GM21723 (cell line): ENCODE data around the gene CPED1.
"Not testable (repeated sequence)": the region's sequence is repeated elsewhere in the genome, so short reads cannot be mapped to it uniquely, and the experiment has no call there.

ENCODE experiments used
- ATAC-seq: cut with Tn5 transposase; IDR thresholded peaks from one replicate; pipeline ENCODE4 v1.9.1; 2021; ENCODE audit warnings: mild to moderate bottlenecking, moderate library complexity; ENCODE audit not compliant: unreplicated experiment

The CPED1 gene

DNA sequence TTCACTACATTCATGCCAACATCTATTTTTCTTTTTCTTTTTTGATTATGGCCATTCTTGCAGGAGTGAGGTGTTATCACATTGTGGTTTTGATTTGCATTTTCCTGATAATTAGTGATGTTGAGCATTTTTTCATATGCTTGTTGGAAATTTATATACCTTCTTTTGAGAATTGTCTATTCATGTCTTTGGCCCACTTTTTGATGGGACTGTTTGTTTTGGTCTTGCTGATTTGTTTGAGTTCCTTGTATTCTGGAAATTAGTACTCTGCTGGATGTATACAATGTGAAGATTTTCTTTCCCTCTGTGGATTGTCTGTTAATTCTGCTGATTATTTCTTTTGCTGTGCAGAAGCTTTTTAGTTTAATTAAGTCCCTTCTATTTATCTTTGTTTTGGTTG lies 48.3 kb downstream of the CPED1 start:
- not testable (repeated sequence) for ATAC-seq

DNA sequence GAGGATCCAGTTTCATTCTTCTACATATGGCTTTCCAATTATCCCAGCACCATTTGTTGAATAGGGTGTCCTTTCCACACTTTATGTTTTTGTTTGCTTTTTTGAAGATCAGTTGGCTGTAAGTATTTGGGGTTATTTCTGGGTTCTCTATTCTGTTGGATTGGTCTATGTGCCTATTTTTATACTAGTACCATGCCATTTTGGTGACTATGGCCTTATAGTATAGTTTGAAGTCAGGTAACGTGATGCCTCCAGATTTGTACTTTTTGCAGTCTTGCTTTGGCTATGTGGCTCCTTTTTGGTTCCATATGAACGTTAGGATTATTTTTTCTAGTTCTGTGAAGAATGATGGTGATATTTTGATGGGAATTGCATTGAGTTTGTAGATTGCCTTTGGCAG lies 48.8 kb downstream of the CPED1 start:
- ATAC-seq, result not testable (repeated sequence)

GRCh38 chr7:121037957-121038716 lies 49.6 kb downstream of the CPED1 start:
- no peak for ATAC-seq

GRCh38 chr7:121038717-121039509 lies 50.4 kb downstream of the CPED1 start:
- ATAC-seq, result no peak

DNA sequence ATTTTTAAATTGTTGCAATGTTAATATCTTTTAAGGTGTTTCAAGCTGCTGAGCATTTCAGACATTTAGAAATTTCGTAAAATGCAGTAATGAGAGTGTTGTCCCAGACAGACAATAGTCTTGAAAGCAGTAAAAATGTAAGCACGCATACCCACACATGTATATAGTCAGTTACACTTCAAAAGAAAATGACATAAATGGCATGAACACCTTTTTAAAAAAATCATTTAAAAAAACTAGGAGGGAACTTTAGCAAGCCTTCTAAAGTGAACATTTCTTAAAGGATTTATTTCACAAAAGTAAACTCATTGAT lies 51.0 kb downstream of the CPED1 start:
- ATAC-seq, result no peak

DNA sequence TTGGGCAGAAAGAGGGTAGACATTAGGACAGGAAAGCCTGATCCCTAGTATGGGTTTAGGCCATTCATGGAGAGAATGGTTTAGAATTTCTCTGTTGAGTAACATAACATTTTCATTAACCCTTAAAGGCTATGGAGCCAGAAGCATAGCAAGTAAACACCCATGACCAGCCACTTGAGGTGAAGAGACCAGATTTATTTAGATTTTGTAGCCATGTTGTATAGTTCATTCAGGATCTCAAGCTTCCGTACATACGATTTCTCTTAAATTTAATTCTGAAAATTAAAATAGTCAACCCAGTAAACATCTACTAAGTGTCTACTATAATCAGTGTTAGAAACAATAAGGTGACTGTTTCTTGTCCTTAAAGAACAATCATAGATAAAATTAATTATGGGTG lies 51.5 kb downstream of the CPED1 start:
- ATAC-seq, result no peak

GRCh38 chr7:121041516-121042148 lies 53.1 kb downstream of the CPED1 start:
- no peak for ATAC-seq

- no peak for ATAC-seq
Observed at GRCh38 chr7:121042195-121042594, 53.7 kb downstream of the CPED1 start.

GRCh38 chr7:121042899-121043298 lies 54.4 kb downstream of the CPED1 start:
- ATAC-seq, result no peak

DNA sequence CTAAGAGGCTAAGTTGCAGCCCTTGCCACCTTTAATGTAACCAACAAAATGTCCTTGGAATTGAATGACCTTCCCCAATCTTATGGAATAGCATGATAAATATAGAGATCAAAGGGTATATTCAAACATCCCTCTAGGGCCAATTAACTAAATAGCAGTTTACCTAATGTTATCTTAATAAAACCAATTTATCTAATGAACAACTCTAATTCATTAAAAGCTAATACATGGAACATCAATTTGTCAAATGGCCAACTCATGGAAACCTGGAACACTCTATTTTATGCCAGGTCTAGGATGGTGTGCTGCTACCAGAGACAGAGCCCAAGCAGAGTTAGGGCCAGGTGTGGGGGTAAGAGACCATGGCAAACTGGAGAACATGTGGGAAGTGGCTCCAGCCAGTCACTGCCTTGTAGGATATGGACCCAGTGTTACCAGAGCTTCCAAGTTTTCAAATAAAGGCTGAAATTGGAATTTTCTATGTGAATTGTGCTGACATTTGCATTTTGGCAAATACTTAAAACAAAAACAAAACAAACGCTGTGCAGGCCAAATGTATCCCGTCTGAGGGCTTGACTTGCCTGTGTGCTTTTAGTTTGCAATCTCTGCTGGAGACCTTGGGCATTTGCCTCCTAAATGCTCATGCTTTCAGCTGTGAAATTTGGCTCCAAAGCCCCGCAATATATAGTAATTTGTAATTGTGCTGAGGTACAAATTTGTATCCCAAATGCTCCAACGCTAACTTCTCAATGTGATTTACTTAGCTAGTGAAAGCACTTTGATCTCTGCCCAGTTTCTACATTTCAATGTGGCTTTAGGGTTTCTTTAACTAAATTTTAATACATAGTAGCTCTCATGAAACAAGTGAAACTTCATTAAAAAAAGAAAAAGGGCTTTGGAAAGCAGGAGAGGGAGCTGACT lies 55.1 kb downstream of the CPED1 start:
- no peak for ATAC-seq

- ATAC-seq, result no peak
Observed at GRCh38 chr7:121045090-121045489, 56.6 kb downstream of the CPED1 start.

GRCh38 chr7:121046009-121046408 lies 57.5 kb downstream of the CPED1 start:
- no peak for ATAC-seq

DNA sequence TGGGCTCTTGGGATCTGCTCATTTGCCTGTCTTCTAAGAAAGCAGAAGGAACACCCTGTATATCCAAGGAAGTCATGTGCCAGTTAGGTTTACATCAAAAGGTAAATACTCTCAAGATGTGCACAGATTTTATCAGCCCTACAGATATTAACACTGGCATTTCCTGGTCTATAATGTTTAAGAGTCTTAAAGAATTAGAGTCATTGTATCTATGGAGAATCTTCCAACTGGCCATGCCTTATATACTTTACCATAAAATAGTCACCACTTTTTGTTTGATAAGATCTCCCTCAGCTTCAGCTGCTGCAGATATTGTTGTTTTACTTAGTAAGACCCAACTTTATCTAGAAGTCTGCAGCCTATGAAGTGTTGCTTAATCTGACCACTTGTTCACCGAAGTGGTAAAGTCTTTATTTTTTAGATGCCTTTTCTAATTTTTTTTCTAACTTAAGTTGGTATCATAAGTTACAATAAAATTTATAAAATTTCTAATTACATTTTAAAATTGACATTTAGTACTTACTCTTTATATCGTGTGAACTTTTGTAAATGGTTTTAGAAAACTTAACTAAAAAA lies 58.5 kb downstream of the CPED1 start:
- ATAC-seq, result no peak

- ATAC-seq, result no peak
Observed at GRCh38 chr7:121048195-121048594, 59.7 kb downstream of the CPED1 start.

DNA sequence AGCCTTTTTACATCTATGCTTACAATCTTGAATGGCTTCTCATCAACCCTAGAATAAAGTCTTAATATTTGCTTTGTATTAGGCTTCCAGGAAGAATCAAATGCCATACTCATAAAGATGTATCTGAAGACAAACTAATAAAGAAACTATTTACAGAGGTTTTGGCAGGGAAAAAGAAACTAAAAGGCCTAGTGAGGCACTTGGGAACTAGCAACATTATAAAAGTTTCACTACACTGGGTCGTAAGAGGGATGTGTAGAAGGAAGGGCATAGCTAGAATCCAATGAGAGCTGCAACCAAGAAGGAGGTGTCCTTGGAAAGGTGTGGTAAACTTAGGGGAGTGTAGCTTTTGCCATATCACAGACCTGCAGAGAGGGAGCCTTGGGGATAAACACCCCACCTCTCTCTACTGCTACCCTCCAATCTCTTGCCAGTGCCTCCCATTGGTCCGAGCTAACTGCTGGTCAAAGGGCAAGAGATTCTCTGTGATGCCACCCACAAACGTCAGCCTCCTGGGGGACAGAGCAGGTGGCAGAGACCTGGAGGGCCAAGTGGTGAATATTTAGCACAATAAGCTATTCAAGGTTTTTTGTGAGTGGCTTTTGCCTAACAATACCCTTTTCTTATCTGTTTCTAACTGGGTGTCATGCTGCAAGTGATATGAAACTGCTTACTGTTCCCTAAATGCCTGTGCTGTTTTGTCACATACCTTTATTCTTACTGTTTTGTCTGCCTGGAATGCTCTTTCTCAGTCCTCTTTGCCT lies 60.7 kb downstream of the CPED1 start:
- no peak for ATAC-seq

- no peak for ATAC-seq
Observed at GRCh38 chr7:121049897-121050296, 61.4 kb downstream of the CPED1 start.

DNA sequence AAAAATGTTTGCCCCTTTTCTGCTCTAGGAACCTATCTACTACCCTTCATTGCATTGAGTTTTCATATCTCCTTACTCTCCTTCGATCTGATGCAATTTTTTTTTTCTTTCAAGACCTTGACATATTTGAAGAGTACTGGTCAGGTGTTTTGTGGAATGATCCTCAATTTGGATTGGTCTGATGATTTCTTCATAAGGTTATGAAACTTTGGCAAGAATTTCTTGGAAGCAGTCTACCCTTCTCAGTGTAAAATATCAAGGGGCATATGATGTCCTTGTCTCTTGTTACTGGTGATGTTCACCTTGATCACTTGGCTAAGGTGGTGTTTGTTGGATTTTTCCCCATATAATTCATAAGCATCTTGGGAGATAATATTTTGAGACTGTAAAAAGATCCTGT lies 64.7 kb downstream of the CPED1 start:
- ATAC-seq, result no peak

DNA sequence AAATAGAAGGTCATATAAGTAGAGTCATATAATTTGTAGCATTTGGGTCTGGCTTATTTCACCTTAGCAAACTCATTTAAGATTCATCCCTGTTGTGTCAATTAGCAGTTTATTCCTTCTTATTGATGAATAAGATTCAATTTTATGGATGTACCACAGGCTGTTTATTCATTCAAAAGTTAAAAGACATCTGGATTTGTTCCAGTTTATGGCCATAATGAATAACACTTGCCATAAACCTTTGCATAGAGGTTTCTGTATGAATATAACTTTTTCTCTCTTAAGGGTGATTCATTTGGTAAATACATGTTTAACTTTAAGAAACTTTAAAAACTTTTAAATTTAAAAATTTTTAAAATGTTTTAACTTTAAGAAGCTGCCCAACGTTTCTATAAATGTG lies 66.4 kb downstream of the CPED1 start:
- no peak for ATAC-seq

DNA sequence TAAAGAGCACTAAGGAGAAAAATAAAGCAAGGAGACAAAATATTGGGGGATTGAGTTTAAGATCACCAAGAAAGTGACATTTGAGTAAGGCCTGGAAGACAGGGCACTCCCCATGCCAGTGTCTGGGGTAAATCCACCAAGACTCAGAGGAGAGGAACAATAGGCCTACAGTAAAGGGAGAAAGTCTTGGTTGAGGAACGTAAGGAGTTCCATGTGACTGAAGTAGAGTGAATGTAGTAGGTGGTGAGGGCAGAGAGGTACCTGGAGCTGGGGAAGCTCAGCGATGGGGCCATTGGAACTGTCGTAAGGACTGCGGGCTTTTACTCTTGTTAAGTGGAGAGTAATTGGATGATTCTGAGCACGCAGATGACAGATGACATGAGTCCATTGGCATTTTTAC lies 69.4 kb downstream of the CPED1 start:
- ATAC-seq, result no peak

DNA sequence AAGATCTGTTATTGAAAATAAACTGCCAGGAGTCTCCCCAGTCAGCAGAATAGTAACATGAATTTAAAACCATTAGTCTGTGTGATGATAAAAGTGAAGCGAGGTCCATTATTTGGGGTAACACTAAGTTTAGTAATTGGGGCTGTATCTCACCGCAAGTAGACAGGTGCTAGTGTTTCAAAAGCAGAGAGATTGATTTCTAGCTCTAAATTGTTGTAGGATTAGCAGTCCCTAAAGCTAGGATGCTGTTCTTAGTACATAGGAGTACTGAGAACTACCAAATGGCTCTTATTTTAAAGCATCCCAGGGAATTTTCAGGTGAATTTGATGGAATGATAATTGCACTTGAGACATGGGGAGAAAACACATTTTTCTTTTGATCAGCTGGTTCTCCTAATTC lies 70.5 kb downstream of the CPED1 start:
- no peak for ATAC-seq
